Measurements from ENCODE around the gene ADGRF3.
"Not testable (repeated sequence)": the region's sequence is repeated elsewhere in the genome, so short reads cannot be mapped to it uniquely, and the experiment has no call there.

The ADGRF3 gene

GRCh38 chr2:26268213-26268612 is 78.4 kb downstream of the ADGRF3 start:
- FAIRE-seq = no peak
- no peak for DNase-seq (ENCODE audit: insufficient read length, low spot score)
- no peak for TF ChIP-seq CTCF (IDR thresholded peaks at IDR 0.05; ENCODE audit: insufficient read depth, missing control alignments)

- not testable (repeated sequence) for FAIRE-seq; DNase-seq (ENCODE audit: insufficient read length, low spot score)
Observed at GRCh38 chr2:26258836-26259235, 87.8 kb downstream of the ADGRF3 start.
